Activated B cell treated with CpG ODN at 0.5 μM for 24 hours (primary cell): Measurements from ENCODE around the gene TCFL5. TPM values are rescaled to one million over a fixed set of nuclear protein-coding genes. Genes with fewer than 3 reads are reported as not detected.
A peak's percentile ranks its signal among the peaks of the same experiment; 100 is the strongest.

Experiments used
- ATAC-seq: fragments of 200-7000 bp; cut with Tn5 transposase; one replicate; pipeline ENCODE4 v1.10.0; 2021; ENCODE audit warnings: low read depth, mild to moderate bottlenecking, moderate library complexity
- CTCF ChIA-PET: fragments of 350-600 bp; sonication (Branson Sonifier 250); formaldehyde crosslinking; loops from one replicate; lab custom pipeline; 2021; ENCODE audit warnings: antibody characterized with exemption; lab: Charles Lee
- POLR2A ChIA-PET: fragments of 350-600 bp; sonication (Branson Sonifier 250); formaldehyde crosslinking; loops from one replicate; lab custom pipeline; 2021; ENCODE audit warnings: antibody characterized with exemption; lab: Charles Lee
- DNase-seq: peaks from one replicate; pipeline ENCODE4 v3.0.0; 2022
- H3K27ac Mint-ChIP-seq: one replicate; pipeline ENCODE4 v1.8.0; 2020; ENCODE audit warnings: mixed read lengths
- H3K27me3 Mint-ChIP-seq: one replicate; pipeline ENCODE4 v1.8.0; 2021; ENCODE audit warnings: mixed read lengths
- H3K36me3 Mint-ChIP-seq: one replicate; pipeline ENCODE4 v1.8.0; 2021; ENCODE audit warnings: low read depth, mixed read lengths
- H3K4me1 Mint-ChIP-seq: one replicate; pipeline ENCODE4 v1.8.0; 2021; ENCODE audit warnings: mixed read lengths
- H3K4me3 Mint-ChIP-seq: one replicate; pipeline ENCODE4 v1.8.0; 2020; ENCODE audit warnings: mild to moderate bottlenecking, mixed read lengths
- H3K9me3 Mint-ChIP-seq: one replicate; pipeline ENCODE4 v1.8.0; 2020; ENCODE audit warnings: mixed read lengths
- intact Hi-C: fragments of 100-400 bp; cut with micrococcal nuclease; formaldehyde crosslinking; loops from one replicate; pipeline ENCODE4 v1.15.1; 2024
- total RNA-seq: library from RNA; stranded (reverse); gene quantifications from 2 replicates; pipeline ENCODE4 v1.2.3, GENCODE V29; 2022
- TF ChIP-seq, protein P1 (sequence below): fragments of 200-600 bp; IDR thresholded peaks from one replicate; pipeline ENCODE4 v1.8.0; 2022; ENCODE audit warnings: antibody characterized with exemption, mild to moderate bottlenecking

Gene TCFL5
- total RNA-seq, 1 donor from 2014 or later = 54.5 TPM

DNA sequence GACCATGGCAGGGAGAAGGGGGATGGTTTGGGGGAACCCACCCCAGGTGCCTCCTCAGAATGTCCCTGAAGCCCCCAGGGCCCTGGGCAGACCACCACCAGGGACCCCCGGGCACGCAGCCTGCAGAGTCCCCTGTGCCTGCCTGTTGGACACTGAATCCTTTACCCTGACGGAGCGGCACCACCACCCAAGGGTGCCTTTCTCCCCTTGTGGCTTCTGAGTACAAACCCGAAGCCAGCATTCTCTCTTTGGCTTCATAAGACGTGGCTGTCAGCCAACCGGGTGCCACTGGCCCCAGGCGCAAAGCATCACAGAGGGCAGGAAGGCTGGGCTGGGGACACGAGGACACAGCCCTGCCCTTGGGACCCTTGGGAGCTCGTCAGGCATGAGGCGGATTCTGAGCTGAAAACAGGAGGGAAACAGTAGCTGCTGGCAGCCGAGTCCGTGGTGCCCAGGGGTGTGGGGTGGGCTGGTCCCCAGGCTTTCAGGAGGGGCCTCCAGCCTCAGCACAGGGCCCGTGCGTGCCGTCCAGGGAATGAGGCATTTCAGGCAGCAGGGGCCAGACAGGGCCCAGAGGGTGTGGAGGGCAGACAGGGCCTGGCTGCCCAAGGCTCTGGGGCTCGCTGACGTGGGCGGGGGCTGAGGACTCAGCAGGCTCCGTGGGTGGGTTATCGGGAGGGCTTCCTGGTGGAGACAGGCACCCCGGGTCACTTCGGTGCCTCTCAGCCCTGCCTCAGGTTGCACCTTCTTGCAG, 41.2 kb downstream of the TCFL5 start:
- Mint-ChIP-seq H3K4me1 (peaks cover 25% of the 10 kb centered on the region), H3K27me3 (peaks cover 20% of the 10 kb centered on the region), H3K4me3 (no peak overlapping the region), H3K36me3 (no peaks in the 10 kb centered on the region), H3K9me3 (no peaks in the 10 kb centered on the region), H3K27ac (peak overlapping the region; percentile 18)
- ChIA-PET CTCF (no interaction called here), POLR2A (no interaction called here)
- TF ChIP-seq, protein P1, sequence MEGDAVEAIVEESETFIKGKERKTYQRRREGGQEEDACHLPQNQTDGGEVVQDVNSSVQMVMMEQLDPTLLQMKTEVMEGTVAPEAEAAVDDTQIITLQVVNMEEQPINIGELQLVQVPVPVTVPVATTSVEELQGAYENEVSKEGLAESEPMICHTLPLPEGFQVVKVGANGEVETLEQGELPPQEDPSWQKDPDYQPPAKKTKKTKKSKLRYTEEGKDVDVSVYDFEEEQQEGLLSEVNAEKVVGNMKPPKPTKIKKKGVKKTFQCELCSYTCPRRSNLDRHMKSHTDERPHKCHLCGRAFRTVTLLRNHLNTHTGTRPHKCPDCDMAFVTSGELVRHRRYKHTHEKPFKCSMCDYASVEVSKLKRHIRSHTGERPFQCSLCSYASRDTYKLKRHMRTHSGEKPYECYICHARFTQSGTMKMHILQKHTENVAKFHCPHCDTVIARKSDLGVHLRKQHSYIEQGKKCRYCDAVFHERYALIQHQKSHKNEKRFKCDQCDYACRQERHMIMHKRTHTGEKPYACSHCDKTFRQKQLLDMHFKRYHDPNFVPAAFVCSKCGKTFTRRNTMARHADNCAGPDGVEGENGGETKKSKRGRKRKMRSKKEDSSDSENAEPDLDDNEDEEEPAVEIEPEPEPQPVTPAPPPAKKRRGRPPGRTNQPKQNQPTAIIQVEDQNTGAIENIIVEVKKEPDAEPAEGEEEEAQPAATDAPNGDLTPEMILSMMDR = no peak
- DNase-seq (no peak), ATAC-seq (no peak)
- intact Hi-C loops = no loop called here

DNA sequence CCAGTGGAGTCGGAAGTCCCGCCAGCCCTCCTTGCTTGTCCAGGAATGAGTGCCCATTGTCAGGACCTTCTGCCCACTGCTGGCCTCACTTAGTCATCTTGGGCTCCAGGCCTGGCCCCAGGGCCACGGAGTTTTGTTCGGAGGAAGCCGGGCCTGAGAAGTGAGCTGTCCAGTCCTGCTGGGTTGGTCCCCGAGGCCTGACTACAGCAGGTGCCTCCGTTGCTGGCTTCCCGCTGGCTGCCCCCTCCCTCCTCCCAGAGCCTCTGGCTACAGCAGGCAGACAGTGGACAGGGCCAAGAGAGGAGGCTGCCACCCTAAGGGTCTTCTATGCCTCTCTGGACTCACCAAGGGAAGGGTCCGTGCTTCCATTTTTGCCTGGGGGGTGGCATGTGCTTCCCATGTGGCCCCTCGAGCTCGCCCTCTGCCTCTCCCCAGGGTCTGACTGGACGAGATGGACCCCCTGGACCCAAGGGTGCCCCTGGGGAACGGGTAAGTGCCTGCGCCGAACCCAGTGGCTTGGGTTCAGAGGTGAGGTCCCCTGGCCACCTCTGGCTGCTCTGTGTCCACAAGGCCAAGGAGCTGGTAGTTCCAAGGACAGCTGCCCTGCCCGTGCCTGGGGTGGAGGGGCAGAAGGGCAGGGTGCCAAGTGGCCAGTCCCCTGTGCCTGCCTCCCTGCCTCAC, 42.0 kb downstream of the TCFL5 start:
- no peak overlapping the region for H3K4me3 Mint-ChIP-seq
- no peak overlapping the region for H3K27ac Mint-ChIP-seq
- POLR2A ChIA-PET = no interaction called here
- intact Hi-C loops = no loop called here
- H3K9me3 Mint-ChIP-seq = no peaks in the 10 kb centered on the region
- CTCF ChIA-PET = no interaction called here
- peaks cover 23% of the 10 kb centered on the region for H3K27me3 Mint-ChIP-seq
- peaks cover 22% of the 10 kb centered on the region for H3K4me1 Mint-ChIP-seq
- TF ChIP-seq, protein P1 = no peak
- DNase-seq (no peak), ATAC-seq (no peak)
- H3K36me3 Mint-ChIP-seq = no peaks in the 10 kb centered on the region

DNA sequence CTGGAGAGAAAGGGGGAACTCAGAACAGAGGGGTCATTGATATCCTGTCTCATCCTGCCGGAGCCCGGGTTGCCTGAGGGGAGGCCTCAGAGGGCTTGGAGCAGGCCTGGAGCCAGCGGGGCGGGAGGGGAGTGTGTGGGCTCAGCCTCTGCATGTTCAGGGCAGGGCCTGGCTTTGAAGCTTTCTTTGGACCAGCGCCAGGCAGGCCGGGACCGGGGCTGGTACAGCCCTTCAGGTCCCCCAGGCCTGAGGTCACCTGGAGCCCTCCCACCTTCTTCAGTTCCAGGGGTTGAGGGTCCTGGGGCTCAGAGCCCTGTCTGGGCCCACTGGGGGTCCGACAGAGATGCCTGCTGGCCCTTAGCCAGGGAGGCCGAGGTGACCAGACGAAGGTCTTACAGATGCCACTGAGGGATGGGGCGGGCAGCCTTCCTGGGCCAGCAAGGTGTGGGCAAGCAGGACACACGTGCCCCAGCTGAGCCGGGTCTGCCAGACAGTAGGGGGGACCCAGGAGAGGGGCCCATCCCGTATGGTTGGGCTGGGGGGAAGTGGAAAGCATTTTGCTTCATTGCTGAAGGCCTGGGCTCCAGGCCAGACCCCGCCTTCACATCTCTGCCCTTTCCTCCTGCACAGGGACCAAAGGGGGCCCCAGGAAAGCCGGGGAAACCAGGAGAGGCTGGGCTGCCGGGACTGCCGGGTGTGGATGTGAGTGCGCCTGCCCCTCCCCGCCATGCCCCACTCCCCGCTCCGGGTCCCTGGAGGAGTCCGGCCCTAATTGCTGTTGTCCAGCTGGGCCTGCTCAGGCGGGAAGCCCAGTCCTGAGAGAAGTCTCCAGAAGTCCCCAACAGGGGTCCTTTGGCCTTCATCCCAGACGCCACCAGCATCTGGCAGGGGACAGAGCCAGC, 42.8 kb downstream of the TCFL5 start:
- DNase-seq (no peak), ATAC-seq (no peak)
- POLR2A ChIA-PET = no interaction called here
- Mint-ChIP-seq H3K27ac (no peak overlapping the region), H3K27me3 (peaks cover 23% of the 10 kb centered on the region), H3K36me3 (no peaks in the 10 kb centered on the region), H3K4me1 (peaks cover 21% of the 10 kb centered on the region), H3K9me3 (no peaks in the 10 kb centered on the region), H3K4me3 (no peak overlapping the region)
- TF ChIP-seq, protein P1 = no peak
- intact Hi-C loops = loop anchor here (1.0 kb wide), 1 partner anchor 11 kb away; no protein-coding TSS in a partner anchor
- CTCF ChIA-PET = no interaction called here

- no peak for DNase-seq
- H3K36me3 Mint-ChIP-seq = no peaks in the 10 kb centered on the region
- no peaks in the 10 kb centered on the region for H3K9me3 Mint-ChIP-seq
- ChIA-PET CTCF (no interaction called here), POLR2A (no interaction called here)
- no peak for ATAC-seq
- intact Hi-C loops = loop anchor here (1.0 kb wide), 1 partner anchor 10 kb away; no protein-coding TSS in a partner anchor
- peaks cover 20% of the 10 kb centered on the region for H3K4me1 Mint-ChIP-seq
- H3K4me3 Mint-ChIP-seq = no peak overlapping the region
- H3K27ac Mint-ChIP-seq = no peak overlapping the region
- peaks cover 23% of the 10 kb centered on the region for H3K27me3 Mint-ChIP-seq
- TF ChIP-seq, protein P1 = no peak
Measured at GRCh38 chr20:62817975-62818591, 43.5 kb downstream of the TCFL5 start.
